ENCODE measurements around the gene ZSWIM6.
A peak's percentile ranks its signal among the peaks of the same experiment; 100 is the strongest.
"Not testable (repeated sequence)": the region's sequence is repeated elsewhere in the genome, so short reads cannot be mapped to it uniquely, and the experiment has no call there.

ZSWIM6 gene

DNA sequence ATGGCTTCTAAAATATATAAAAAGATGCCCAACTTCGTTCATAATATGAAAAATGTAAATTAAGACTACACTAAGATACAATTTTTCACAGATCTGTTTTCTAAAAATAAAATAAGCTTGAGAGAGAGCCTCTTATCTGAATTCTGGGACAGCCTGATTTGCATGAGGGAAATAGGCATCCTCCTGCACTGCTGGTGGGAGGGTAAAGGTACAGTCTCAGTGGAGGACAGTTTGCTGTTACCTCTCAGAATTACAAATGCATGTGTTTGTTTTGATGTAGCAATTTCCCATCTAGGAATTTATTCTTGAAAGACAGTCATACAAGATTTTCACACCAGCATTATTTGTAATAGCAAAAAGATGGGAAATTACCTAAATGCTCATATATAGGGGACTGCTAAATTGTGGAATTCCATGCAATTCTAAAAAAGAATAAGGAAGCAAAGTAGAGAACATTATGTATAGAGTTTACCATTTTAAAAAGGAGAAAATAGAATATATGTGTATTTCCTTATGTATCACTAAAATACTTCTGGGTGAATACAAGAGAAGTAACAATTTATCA is 75.7 kb downstream of the ZSWIM6 start:
- DNase-seq (ENCODE audit: low read depth in 2 of 2): no peak

DNA sequence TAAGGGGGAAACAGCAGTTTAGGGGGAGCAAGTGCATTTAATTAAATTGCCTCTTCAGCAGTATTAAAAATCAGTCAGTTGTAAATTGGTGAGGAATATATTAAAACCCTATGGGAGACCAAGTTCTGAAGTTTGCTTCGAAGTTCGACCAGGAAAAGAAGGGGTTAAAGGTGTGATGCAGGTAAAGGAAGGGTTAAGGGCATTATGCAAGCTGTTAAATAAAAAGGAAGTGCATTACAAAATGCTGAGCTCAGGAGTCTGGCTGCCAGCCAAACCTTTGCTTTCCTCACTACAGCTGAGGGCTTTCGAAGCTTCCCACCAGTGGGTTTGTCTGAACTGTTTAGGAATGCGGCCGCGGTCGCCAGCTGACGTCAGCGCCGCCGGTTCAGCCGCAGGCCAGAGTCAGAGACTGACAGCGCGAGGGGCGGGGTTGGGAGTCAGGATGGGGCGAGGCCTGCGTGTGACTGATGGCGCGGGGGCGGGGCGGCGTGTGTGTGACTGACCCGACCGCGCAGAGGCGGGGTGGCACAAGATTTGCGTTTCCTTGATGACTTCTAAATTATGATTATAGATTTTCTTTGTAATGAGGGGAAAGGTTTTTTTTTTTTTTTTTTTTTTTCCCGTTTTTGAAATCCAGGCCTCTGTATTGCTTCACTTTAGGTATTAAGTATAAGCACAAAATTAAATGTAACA is 76.6 kb downstream of the ZSWIM6 start:
- peak; percentile 95 to 98 for DNase-seq (ENCODE audit: low read depth in 2 of 2)

DNA sequence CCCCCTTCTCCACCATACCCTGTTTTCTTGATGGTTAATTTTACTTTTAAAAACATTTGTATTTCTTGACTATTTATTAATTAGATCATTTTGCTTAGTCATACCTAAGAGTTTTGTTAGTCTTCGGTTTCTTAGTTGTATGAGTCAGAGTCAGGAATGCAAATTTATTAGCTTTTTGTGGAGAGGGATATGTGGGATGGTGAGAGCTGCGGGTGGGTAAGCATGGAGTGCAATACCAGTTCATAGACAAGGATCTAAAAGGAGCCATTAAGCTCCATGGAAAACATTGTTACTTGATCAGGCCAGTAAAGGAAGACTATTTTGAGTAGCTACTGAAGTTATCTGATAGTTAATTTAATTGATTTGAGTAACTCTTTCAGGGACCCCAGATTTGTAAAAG is 77.5 kb downstream of the ZSWIM6 start:
- DNase-seq (ENCODE audit: low read depth in 2 of 2): no peak

DNA sequence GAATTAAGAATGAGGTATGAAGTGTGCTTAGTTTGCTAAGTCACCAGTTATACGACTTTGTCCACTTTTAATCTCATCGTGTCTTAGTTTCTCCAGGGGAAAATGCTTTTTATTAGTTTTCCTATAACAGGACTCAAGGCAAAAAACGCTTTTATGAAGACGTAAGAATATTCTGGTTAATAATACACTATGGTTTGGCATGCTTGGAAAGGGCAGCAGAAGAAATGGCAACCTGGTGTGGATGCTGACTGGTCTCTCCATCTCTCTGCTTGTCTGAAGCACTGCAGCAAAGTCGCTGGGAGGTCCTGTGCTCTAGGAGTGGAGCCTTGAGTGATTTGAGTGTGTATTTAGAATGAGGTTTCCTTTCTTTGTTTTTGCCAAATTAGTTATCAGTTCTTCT is 78.8 kb downstream of the ZSWIM6 start:
- DNase-seq (ENCODE audit: low read depth in 2 of 2): no peak

DNA sequence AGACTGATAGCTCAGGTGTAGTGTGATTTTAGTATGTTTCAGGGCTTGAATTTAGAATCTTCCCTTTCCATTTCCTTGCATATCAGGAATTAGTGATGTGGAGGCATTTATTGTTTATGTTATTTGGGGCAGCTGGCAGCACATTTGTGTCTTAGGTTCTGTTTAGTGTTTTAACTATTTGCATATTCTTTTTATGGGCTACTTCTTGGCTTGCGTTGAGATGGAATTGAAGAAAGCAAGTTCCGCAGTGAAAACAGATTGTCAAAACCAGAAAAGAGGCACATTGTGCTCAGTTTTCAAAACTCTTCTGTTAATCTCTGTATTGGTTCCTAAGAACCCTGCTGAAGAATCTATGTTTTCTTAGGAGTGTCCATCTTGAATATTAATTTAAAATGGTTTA is 80.3 kb downstream of the ZSWIM6 start:
- DNase-seq (ENCODE audit: low read depth in 2 of 2): no peak

DNA sequence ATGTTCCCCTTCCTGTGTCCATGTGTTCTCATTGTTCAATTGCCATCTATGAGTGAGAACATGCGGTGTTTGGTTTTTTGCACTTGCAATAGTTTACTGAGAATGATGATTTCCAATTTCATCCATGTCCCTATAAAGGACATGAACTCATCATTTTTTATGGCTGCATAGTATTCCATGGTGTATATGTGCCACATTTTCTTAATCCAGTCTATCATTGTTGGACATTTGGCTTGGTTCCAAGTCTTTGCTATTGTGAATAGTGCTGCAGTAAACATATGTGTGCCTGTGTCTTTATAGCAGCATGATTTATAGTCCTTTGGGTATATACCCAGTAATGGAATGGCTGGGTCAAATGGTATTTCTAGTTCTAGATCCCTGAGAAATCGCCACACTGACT is 81.1 kb downstream of the ZSWIM6 start:
- DNase-seq (ENCODE audit: low read depth in 2 of 2): not testable (repeated sequence)

DNA sequence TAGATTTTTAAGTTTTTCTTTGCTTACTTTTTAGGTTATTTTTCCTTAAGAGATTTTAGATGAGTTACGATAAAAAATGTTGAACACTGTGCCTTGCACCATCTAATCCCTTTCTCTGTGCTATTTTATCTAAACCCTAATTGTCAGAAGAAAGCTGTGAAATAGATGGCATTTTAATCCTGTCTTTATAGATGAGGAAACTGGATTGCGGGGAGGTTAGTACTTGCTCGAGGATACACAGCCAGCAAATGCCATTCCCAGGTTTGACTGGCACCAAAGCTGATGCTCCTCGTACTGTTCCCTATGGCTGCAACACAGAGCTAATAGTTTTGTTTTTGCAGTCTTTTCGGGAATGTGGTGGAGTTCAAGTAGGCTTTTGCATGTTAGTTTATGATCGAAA is 82.7 kb downstream of the ZSWIM6 start:
- no peak for DNase-seq (ENCODE audit: low read depth in 2 of 2)

DNA sequence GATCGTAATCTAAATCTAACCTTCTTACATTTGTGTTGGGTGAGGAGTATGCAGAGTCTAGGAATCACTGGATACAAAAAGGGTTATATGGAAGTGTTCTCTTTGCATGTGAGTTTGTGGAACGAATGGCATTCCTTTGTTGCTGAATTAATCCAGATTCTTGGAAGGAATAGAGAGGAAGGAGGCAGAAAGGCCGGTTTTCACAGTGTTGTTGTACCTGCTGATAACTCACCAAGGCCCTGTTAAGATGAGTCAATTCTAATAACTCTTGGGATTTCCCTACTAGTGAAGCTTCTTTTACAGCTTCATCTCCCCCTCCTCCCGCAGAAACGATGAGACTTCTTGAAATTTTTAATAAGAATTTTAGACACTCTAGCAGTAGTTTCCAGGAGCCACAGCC is 84.0 kb downstream of the ZSWIM6 start:
- no peak for DNase-seq (ENCODE audit: low read depth in 2 of 2)

DNA sequence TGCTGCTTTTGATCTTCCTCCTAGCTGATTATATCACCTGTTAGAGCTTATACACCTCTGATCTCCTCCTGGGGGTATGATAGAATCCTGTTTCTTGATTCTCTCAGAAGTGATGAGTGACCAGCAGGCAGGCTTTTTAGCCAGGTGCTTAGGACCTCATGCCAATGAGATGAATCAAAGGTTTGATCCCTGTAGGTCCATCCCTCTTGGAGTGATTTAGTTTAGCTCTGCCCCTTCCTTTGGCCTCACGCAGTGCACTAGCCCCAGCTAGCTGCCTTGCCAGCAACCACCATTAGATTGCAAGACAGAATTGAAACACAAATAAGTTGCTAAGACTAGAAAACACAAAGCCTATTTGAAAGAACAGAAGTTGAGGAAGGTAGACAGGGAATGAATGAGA is 84.4 kb downstream of the ZSWIM6 start:
- no peak for DNase-seq (ENCODE audit: low read depth in 2 of 2)

DNA sequence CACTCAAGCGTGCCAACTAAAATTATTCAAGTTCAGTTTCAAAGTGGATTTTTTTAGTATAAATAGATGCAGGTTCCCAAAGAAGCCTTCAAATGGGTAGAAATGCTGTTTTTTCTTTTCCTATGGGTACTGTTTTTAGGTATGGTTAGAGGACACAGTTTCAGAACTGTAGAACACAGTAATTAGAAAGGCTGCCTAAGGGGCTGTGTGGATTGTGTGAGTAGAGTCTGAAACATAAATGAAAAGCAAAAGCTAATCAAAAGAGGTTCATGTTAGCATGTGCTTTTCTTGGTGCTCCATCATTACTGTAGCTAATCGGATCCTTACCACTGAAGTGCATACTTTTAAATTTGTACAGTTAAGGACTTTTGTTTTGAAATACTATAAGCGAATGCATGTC is 85.3 kb downstream of the ZSWIM6 start:
- DNase-seq (ENCODE audit: low read depth in 2 of 2): no peak

DNA sequence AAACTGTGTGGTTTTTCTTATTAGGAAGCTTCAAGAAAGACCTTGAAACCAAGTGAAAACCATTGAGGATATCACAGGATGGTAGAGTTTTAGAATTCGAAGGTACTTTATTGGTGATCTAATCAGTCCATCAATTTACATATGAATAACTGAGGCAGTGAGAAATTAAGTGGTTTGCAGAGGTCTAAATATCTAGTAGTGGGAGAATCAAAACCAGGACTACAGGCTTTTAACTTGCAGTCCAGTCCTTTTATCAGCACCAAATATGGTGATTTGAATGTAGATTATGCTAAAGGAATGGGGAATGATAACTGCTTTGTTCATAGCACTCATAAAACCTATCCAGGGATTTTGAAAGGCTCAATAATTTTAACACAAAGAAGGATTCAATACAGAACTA is 85.8 kb downstream of the ZSWIM6 start:
- DNase-seq (ENCODE audit: low read depth in 2 of 2): no peak

DNA sequence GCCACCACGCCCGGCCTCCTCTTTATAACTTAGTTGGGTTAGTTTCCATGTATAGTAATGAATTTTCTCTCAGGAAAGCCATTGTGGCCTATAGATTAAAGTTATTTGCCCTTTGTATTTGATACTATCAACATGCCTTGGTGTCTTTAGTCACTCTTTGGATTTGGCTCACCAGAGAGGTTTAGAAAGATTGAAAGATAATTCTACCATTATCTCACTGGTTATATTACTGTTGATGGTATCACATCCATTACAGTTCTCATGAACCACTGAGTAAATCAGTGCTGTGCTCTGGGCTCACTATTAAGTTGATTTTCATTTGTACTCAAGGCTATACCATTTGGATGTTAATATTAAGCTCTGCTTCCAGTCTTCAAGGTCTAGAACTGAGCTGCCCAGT is 87.0 kb downstream of the ZSWIM6 start:
- no peak for DNase-seq (ENCODE audit: low read depth in 2 of 2)

DNA sequence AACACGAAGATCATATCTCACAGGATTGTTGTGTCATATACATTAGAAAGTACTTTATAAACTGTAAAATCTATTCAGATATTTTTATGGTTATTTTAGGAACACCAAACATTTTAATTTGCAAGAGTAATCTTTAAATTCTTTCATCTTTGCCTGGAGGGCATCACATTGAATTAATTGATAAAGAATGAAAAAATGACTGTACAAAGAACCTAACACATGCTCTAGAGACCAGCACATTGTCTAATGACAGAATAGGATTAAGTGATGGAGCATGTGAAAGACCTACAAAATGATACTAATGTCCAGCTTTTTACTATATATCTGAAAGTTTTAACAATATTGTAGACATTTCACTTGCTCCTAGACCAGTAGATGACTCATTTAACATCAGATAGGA is 88.0 kb downstream of the ZSWIM6 start:
- DNase-seq (ENCODE audit: low read depth in 2 of 2): no peak

DNA sequence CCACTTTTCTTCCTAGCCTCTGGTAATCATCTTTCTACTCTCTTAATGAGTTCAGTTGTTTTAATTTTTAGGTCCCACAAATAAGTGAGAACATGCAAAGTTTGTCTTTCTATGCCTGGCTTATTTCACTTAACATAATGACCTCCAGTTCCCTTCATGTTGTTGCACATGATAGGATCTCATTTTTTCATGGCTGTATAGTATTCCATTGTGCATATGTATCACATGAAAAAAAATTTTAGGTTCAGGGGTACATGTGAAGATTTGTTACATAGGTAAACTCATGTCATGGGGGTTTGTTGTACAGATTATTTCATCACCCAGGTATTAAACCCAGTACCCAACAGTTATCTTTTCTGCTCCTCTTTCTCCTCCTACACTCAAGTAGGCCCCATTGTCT is 89.2 kb downstream of the ZSWIM6 start:
- not testable (repeated sequence) for DNase-seq (ENCODE audit: low read depth in 2 of 2)

DNA sequence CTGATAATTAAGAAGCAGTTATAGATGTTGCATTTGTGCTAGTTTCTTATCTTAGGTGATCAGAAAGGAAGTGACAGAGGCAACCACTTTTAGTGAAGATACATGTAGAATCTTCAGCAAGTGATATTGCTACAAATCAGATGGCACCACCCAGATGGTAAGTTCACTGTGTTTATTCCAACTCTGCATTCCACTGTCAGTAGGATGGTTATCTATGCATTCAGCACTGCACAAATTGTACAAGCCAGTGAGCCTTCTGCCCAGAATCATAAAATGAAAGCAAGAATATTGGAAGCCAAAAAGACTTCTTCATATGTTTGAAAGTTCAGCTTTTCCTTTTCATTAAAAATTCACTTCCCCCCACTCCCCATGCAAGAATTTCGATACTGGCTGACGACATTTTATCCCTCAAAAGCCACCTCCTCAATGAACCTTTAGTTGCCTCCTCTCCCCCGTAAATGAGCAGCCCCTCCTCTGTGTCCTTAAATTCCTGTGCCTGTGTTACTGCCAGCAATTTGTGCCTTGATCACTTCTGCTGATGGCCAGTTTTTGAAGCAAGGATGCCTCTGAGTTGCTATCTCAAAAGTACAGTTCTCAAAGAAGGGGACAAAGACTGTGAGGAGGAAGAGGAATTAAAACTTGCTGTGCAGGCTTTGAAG is 91.6 kb downstream of the ZSWIM6 start:
- no peak for DNase-seq (ENCODE audit: low read depth in 2 of 2)

DNA sequence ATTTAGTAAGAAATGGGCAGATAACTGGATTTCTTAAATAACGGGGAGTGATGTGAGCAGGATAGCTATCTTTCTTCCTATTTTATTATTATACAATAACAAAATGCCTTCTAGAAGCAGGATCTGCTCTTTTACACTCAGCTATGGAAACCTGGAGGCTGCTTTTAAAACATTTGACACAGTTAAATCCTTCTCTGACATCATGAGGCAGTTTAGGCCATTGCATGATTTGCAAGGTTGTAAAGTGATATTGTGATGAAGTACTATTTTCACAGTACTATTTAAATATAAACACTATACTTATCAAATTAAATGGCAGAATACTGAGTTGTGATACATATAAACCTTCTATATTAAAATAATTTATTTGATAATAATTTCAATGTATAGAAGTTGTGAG is 93.9 kb downstream of the ZSWIM6 start:
- no peak for DNase-seq (ENCODE audit: low read depth in 2 of 2)

DNA sequence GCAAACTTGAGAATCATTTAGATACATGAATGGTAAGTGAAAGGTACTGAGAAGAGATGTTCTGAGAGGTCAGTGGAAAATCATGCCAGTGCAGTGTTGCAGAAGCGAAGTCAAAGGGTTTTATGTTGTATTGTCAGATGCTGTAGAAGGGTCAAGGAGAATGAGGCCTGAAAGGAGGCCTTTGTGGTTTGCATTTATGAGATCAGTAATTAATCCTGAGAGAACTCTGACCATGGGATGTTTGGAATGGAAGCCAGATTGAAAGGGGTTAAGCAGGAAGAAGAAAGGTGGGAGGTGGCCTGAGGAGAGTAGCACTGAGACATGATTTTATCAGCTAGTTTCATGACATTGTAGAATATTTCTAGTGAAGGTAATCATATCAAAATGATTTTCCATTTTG is 97.8 kb downstream of the ZSWIM6 start:
- no peak for DNase-seq (ENCODE audit: low read depth in 2 of 2)

DNA sequence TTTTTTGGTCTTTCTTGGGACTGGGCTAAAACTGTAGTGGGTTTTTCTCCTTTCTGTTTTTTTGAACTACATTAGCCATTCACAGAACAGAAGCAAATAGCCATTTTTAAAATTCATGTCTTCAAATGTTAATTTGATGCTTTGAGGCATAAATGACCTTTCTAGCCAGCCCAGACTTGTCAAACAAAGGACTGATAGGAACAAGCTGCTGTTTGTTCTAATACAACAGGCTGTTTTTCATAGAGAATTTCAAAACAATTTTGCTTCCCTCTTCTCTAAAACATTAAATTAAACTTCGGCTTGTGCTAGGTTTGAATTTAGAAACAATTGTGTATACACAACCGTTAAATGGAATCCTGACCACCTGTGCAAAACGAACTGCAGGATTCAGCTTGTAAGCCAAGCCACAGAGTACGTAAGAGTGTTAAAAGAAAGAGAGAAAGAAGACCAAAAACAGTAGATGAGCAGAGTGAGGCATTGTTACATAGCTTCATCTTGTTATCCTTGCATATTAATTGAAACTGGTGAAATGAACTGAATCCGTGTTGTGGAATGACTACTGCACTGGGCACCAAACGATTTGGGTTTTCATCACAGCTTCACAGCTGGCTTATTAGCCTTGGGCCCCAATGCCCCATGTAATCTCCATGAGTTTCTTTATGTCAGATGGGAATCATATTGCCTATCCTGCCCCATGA is 100.0 kb downstream of the ZSWIM6 start:
- DNase-seq (ENCODE audit: low read depth in 2 of 2): no peak

DNA sequence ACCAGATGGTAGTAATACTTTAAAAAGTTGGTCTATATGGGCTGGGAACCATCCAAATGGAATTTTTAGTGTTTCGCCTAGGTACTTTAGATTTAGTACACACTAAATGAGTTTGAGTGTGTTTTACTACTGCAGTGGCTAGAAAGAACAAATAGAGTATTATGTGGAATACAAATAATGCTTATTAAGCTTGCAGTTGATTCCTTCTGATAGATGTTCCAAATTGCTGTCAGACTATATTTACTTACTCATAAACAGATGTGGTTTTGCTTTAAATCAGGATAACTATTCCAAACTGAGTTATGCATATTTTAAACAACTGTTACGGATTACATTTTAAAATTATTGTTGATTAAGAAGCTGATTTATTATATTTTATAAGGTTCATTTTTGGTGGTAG is 103.3 kb downstream of the ZSWIM6 start:
- no peak for DNase-seq (ENCODE audit: low read depth in 2 of 2)

DNA sequence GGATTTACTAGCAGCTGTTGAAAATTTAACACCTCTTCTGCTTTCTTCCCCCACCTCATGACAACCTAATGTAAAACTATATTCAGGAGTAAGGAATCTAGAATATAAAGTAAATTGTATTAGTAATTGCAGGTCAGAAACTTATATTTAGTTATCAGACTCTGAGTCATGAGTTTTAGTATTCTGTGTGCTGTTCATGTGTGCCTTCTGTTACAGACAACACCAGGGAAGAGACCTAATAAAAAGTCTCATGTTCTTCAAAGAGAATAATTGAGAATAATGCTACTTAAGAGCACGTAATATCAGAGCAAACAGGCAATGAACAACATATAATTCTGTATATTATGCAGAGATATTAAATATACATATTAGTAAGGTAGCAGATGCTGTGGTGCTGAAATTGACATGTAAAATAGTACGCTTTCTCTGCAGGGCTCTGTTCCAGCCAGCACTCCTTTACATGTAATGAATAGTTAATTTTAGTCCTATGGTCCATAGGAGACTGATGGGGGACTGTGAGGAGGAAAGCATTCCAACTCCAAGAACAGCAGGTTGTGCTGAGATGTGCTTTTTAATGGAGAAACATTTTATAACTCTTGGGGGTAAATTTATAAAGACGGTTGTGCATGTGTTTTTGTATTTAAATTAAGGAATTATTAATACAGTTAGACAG is 106.4 kb downstream of the ZSWIM6 start:
- no peak for DNase-seq (ENCODE audit: low read depth in 2 of 2)

DNA sequence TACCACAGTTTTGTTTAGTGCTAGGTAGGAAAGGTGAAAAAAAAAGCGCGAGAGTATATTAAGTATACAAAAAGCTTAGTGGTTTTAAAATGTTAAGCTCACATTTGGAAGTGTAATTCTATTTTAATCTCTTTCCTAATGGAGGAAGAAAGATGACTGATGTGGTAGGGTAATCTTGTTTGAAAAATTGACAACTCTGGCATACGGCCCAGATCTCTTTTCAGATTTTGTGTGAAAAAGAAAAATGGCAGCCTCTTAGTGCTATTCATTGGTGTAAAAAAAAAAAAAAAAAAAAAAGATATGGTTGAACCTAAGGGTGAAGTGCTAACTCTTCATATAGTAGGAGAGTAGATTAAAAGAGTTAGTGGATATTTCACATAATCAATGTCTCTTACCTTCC is 108.0 kb downstream of the ZSWIM6 start:
- no peak for DNase-seq (ENCODE audit: low read depth in 2 of 2)

DNA sequence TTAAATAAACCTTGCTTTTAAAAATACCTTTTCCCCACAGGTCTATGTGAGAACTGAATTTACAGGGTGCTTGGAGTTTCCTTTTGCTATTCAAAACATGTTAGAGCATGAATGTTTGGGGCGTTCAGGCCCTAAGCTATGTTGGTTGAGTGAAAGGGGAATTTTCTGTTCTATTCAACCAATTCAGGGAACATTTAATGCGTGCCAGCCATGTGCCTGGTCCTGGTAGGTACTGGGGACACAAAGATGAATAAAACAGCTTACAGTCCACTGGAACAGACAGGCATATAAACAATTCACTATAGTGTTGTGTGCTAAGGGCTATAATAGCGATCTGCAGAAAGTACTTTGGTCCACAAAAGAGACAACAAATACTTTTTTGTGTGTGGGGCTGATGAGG is 108.5 kb downstream of the ZSWIM6 start:
- no peak for DNase-seq (ENCODE audit: low read depth in 2 of 2)

Measured in stimulated activated CD4-positive, alpha-beta T cell treated with anti-CD3 and anti-CD28 coated beads, Interleukin-1b, Interleukin-23, amount 100 ng/mL, for 4 hours (primary cell).